SK-N-SH (cell line): ENCODE data around the gene FMN2. TPM values are rescaled to one million over a fixed set of nuclear protein-coding genes. Genes with fewer than 3 reads are reported as not detected.

ENCODE experiments used
- CTCF ChIA-PET: fragments of 300-600, 350-600 bp; formaldehyde crosslinking; extraction: SDS; loops from one replicate; lab custom pipeline; 2021; lab: Yijun Ruan, JAX
- POLR2A ChIA-PET: fragments of 350-600 bp; sonication (Branson Sonifier 250); formaldehyde crosslinking; extraction: SDS; loops from one replicate; lab custom pipeline; 2020; ENCODE audit warnings: antibody characterized with exemption, inconsistent platforms; lab: Yijun Ruan, JAX
- DNase-seq: peaks from one replicate; pipeline ENCODE4 v3.0.0; 2012
- H2AFZ ChIP-seq: fragments of 200-600 bp; sonication (generic); 2 replicates; pipeline ENCODE4 v1.8.1; 2016; ENCODE audit warnings: antibody characterized with exemption, mild to moderate bottlenecking, low read depth
- H3F3A ChIP-seq: fragments of 200-600 bp; sonication (generic); replicated peaks from 2 replicates; pipeline ENCODE3; 2016; ENCODE audit warnings: antibody characterized with exemption, mild to moderate bottlenecking; ENCODE audit not compliant: insufficient read depth
- H3K27ac ChIP-seq, 2 experiments: fragments of 200-500 bp in 1 of 2; fragments of 200-600 bp in 1 of 2; sonication (Bioruptor generic) in 1 of 2; sonication (generic), shearing (Covaris generic) in 1 of 2; 2 replicates each; pipeline versions ENCODE4 v1.5.1 to v1.6.1; 2014 to 2016; ENCODE audit warnings: low read depth in 2 of 2, inconsistent platforms in 1 of 2, low read length in 1 of 2, mild to moderate bottlenecking in 1 of 2, mixed read lengths in 1 of 2
- H3K27me3 ChIP-seq: fragments of 200-600 bp; sonication (generic), shearing (Covaris generic); 2 replicates; pipeline ENCODE4 v1.6.1; 2016; ENCODE audit warnings: mixed run types; ENCODE audit not compliant: insufficient read depth
- H3K36me3 ChIP-seq, 2 experiments: fragments of 200-500 bp in 1 of 2; fragments of 200-600 bp in 1 of 2; sonication (Bioruptor generic) in 1 of 2; sonication (generic) in 1 of 2; replicated peaks in 1 of 2; 2 replicates each; pipeline versions ENCODE3 to v1.5.1; 2014 to 2016; ENCODE audit warnings: low read length in 1 of 2, mild to moderate bottlenecking in 1 of 2; ENCODE audit not compliant: insufficient read depth in 2 of 2, control insufficient read depth in 1 of 2
- H3K4me1 ChIP-seq, 2 experiments: fragments of 200-500 bp in 1 of 2; fragments of 200-600 bp in 1 of 2; sonication (Bioruptor generic) in 1 of 2; sonication (generic), shearing (Covaris generic) in 1 of 2; 2 replicates each; pipeline versions ENCODE4 v1.5.1 to v1.6.1; 2014 to 2016; ENCODE audit warnings: low read depth in 1 of 2, low read length in 1 of 2, mixed run types in 1 of 2; ENCODE audit not compliant: insufficient read depth in 2 of 2, control insufficient read depth in 1 of 2
- H3K4me2 ChIP-seq: fragments of 200-600 bp; sonication (generic), shearing (Covaris generic); 2 replicates; pipeline ENCODE4 v1.6.1; 2017; ENCODE audit warnings: mixed run types
- H3K4me3 ChIP-seq, 2 experiments: fragments of 200-500 bp in 1 of 2; fragments of 200-600 bp in 1 of 2; sonication (Bioruptor generic) in 1 of 2; sonication (generic), shearing (Covaris generic) in 1 of 2; 2 replicates each; pipeline versions ENCODE4 v1.5.1 to v1.8.1; 2014 to 2016; ENCODE audit warnings: low read depth in 2 of 2, inconsistent platforms in 1 of 2, low read length in 1 of 2, mild to moderate bottlenecking in 1 of 2, mixed read lengths in 1 of 2, moderate library complexity in 1 of 2
- H3K79me2 ChIP-seq: fragments of 200-600 bp; sonication (generic); 2 replicates; pipeline ENCODE4 v1.8.1; 2017; ENCODE audit warnings: mild to moderate bottlenecking; ENCODE audit not compliant: insufficient read depth
- H3K9ac ChIP-seq: fragments of 200-600 bp; sonication (generic); 2 replicates; pipeline ENCODE4 v1.6.1; 2017; ENCODE audit warnings: mixed run types
- H3K9me2 ChIP-seq: fragments of 200-600 bp; sonication (generic); 2 replicates; pipeline ENCODE4 v1.6.1; 2017; ENCODE audit warnings: mixed run types
- H3K9me3 ChIP-seq: fragments of 200-600 bp; sonication (generic); 2 replicates; pipeline ENCODE4 v1.6.1; 2017; ENCODE audit warnings: mixed run types, mild to moderate bottlenecking, moderate library complexity
- H4K20me1 ChIP-seq: fragments of 200-600 bp; sonication (generic); 2 replicates; pipeline ENCODE4 v1.6.1; 2017; ENCODE audit warnings: mild to moderate bottlenecking, mixed run types; ENCODE audit not compliant: insufficient read depth
- CHD2 ChIP-seq: fragments of 150-350 bp; IDR thresholded peaks from 2 replicates; pipeline ENCODE4 v1.6.1; 2018; ENCODE audit warnings: low read length; ENCODE audit not compliant: partially characterized antibody
- FOXJ3 ChIP-seq: sonication (generic); formaldehyde crosslinking; IDR thresholded peaks from 2 replicates; pipeline ENCODE4 v1.5.1; 2020; ENCODE audit warnings: mild to moderate bottlenecking, missing genetic modification reagents
- FOXM1 ChIP-seq: IDR thresholded peaks from 2 replicates; pipeline ENCODE4 v1.4.0; 2012; ENCODE audit warnings: low read depth, mild to moderate bottlenecking
- GABPA ChIP-seq: IDR thresholded peaks from 2 replicates; pipeline ENCODE4 v1.4.0; 2012; ENCODE audit warnings: low read depth, mild to moderate bottlenecking
- GATA2 ChIP-seq: sonication (generic); formaldehyde crosslinking; IDR thresholded peaks from 2 replicates; pipeline ENCODE4 v1.5.0; 2020; ENCODE audit warnings: mild to moderate bottlenecking, missing genetic modification reagents
- MAX ChIP-seq: IDR thresholded peaks from 2 replicates; pipeline ENCODE4 v1.4.0; 2012; ENCODE audit warnings: low read depth
- MEF2A ChIP-seq: IDR thresholded peaks from 2 replicates; pipeline ENCODE4 v1.4.0; 2012; ENCODE audit warnings: low read depth, borderline replicate concordance
- MXI1 ChIP-seq: IDR thresholded peaks from 2 replicates; pipeline ENCODE4 v1.6.1; 2012; ENCODE audit warnings: mild to moderate bottlenecking, low read depth, low read length, improper control_type of control experiment
- NFIC ChIP-seq: IDR thresholded peaks from 2 replicates; pipeline ENCODE4 v1.4.0; 2012; ENCODE audit warnings: borderline replicate concordance
- PBX3 ChIP-seq: IDR thresholded peaks from 2 replicates; pipeline ENCODE4; 2012
- RFX5 ChIP-seq: IDR thresholded peaks from 2 replicates; pipeline ENCODE4 v1.6.1; 2012; ENCODE audit warnings: mild to moderate bottlenecking, improper control_type of control experiment, low read length
- SIN3A ChIP-seq: IDR thresholded peaks from 2 replicates; pipeline ENCODE4 v1.6.1; 2012; ENCODE audit warnings: low read depth, mild to moderate bottlenecking, low read length, moderate library complexity, borderline replicate concordance
- SMC3 ChIP-seq: IDR thresholded peaks from 2 replicates; pipeline ENCODE4 v1.6.1; 2012; ENCODE audit warnings: low read depth, low read length, improper control_type of control experiment
- TEAD4 ChIP-seq: IDR thresholded peaks from 2 replicates; pipeline ENCODE4 v1.4.0; 2012; ENCODE audit warnings: mild to moderate bottlenecking, borderline replicate concordance; ENCODE audit not compliant: insufficient read depth
- USF2 ChIP-seq: fragments of 150-350 bp; IDR thresholded peaks from 2 replicates; pipeline ENCODE4 v1.6.1; 2017; ENCODE audit warnings: antibody characterized with exemption, low read length, low read depth, borderline replicate concordance
- WGBS: methylation state at CpG from one replicate; pipeline ENCODE4 v1.1.6; 2017; ENCODE audit warnings: low lambda C conversion rate; 5-methylcytosine and 5-hydroxymethylcytosine counted together
- polyA plus RNA-seq, 3 experiments: library from polyadenylated mRNA; depleted of rRNA; stranded (reverse); fragments of >200 nt; gene quantifications; 2 replicates each; pipeline ENCODE4 v1.2.3, GENCODE V29; 2012

The FMN2 gene
- polyA plus RNA-seq, 1 of the 3 experiments (the other 2 are of a cell fraction), result 7.2 TPM

GRCh38 chr1:240441669-240442068 lies 350.0 kb downstream of the FMN2 start (continued):
- TF ChIP-seq PBX3 (no peak), SMC3 (no peak), FOXJ3 (CRISPR knock-in tag) (no peak), MAX (no peak), USF2 (no peak), GATA2 (CRISPR knock-in tag) (no peak)

- no peaks in the 10 kb centered on the region for H3K9me3 ChIP-seq
- H3K27me3 ChIP-seq, result no peaks in the 10 kb centered on the region
- H3F3A ChIP-seq, result no peaks in the 10 kb centered on the region
- peaks cover 30 to 50% of the 10 kb centered on the region in 2 experiments for H3K36me3 ChIP-seq
- no peak for DNase-seq
- POLR2A ChIA-PET, result no interaction called here
- H2AFZ ChIP-seq, result no peak overlapping the region
- CTCF ChIA-PET, result interaction anchor here (1.7 to 1.8 kb wide), 2 partner anchors 9 to 164 kb away, joined by 4 read pairs; no protein-coding TSS in a partner anchor
- H4K20me1 ChIP-seq, result no peaks in the 10 kb centered on the region
- WGBS, result 93% methylated on average over 3 of the region's 3 CpGs
- H3K4me2 ChIP-seq, result no peak overlapping the region
- no peak overlapping the region for H3K4me3 ChIP-seq
- no peaks in the 10 kb centered on the region for H3K9me2 ChIP-seq
- H3K9ac ChIP-seq, result no peak overlapping the region
- H3K79me2 ChIP-seq, result no peaks in the 10 kb centered on the region
- no peak for TF ChIP-seq RFX5
- no peak for TF ChIP-seq NFIC
- no peak for TF ChIP-seq CHD2
- TF ChIP-seq FOXJ3 (CRISPR knock-in tag), result no peak
- TF ChIP-seq GABPA, result no peak
- no peak for TF ChIP-seq USF2
- TF ChIP-seq MEF2A, result no peak
- no peak for TF ChIP-seq GATA2 (CRISPR knock-in tag)
- TF ChIP-seq FOXM1, result no peak
- TF ChIP-seq SIN3A, result no peak
- TF ChIP-seq TEAD4, result no peak
- no peak for TF ChIP-seq MXI1
- no peak overlapping the region for H3K27ac ChIP-seq
- H3K4me1 ChIP-seq, result no peaks in the 10 kb centered on the region
Measured at GRCh38 chr1:240445369-240445768, 353.7 kb downstream of the FMN2 start.
